Esophagus squamous epithelium (tissue), 4 donors: ENCODE measurements around the gene RASSF3.

Source experiments
- POLR2A ChIP-seq, 4 donors: fragments of 450-650 bp; IDR thresholded peaks; one replicate each; pipeline ENCODE4 v1.6.1; 2017; ENCODE audit warnings: antibody characterized with exemption in 4 of 4, mild to moderate bottlenecking in 4 of 4, moderate library complexity in 3 of 4
- TF ChIP-seq, protein P1 (sequence below), 6 experiments: fragments of 450-650 bp in 4 of 6; fragments of 200-600 bp in 2 of 6; sonication (generic) in 2 of 6; IDR thresholded peaks; one replicate each; pipeline ENCODE4 v1.5.1; 2016 to 2019; ENCODE audit warnings: antibody characterized with exemption in 6 of 6, mild to moderate bottlenecking in 4 of 6, moderate library complexity in 4 of 6

DNA sequence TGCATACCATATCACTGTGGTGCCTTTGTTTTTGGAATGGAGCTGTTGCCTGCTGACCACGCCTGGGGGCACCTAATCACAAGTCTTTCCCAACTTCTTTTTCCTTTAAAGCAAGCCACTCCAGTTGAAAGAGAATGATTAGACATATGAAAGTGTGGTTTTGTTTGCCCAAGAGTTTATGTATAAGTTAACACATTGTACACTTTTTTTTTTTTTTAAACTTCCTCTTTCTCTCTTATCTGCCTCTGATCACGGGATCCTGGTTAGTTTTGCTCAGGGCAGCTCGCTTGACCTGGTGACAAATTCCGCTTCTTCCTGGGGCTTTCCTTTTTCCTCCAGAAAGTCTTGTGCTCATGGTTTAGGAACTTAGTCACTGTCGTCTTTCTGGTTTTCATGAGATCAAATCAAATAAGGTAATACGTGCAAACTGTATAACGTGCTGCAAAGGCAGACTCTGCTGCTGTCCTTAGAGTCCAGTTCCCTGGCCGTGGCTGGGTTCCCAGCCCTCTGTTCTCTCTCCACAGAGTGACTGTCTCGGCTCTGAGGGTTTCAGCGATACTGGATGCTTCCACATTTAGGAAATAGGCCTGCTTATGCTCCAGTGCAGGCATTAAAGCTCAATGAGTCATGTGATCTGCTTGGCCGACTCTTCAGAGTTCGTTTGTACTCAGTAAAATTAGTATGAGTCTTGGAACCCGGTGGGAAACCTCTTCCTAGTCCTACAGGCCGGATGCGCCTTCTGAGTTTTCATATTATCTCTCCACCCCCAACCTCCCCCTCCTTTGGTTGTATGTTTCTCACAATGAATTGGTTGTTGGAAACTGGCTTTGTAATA lies 15.2 kb downstream of the RASSF3 start:
- peak in 2 of 4 donors; percentile 11 to 16 for TF ChIP-seq POLR2A (IDR thresholded peaks at IDR 0.05)
- TF ChIP-seq, protein P1, sequence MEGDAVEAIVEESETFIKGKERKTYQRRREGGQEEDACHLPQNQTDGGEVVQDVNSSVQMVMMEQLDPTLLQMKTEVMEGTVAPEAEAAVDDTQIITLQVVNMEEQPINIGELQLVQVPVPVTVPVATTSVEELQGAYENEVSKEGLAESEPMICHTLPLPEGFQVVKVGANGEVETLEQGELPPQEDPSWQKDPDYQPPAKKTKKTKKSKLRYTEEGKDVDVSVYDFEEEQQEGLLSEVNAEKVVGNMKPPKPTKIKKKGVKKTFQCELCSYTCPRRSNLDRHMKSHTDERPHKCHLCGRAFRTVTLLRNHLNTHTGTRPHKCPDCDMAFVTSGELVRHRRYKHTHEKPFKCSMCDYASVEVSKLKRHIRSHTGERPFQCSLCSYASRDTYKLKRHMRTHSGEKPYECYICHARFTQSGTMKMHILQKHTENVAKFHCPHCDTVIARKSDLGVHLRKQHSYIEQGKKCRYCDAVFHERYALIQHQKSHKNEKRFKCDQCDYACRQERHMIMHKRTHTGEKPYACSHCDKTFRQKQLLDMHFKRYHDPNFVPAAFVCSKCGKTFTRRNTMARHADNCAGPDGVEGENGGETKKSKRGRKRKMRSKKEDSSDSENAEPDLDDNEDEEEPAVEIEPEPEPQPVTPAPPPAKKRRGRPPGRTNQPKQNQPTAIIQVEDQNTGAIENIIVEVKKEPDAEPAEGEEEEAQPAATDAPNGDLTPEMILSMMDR (IDR thresholded peaks at IDR 0.05) = peak in 1 of 6 experiments; percentile 4
